Hepatocyte (in vitro differentiated cells): ENCODE data around the gene SUPV3L1.

ENCODE experiments used
- EZH2 ChIP-seq: fragments of 200-600 bp; sonication (generic); IDR thresholded peaks from 2 replicates; pipeline ENCODE4 v1.6.1; 2016; ENCODE audit warnings: antibody characterized with exemption, mild to moderate bottlenecking, borderline replicate concordance
- EZH2phosphoT487 ChIP-seq: fragments of 200-600 bp; sonication (generic); IDR thresholded peaks from one replicate; pipeline ENCODE4 v1.6.1; 2018; ENCODE audit warnings: antibody characterized with exemption, mild to moderate bottlenecking, low read depth, moderate library complexity; ENCODE audit not compliant: unreplicated experiment, severe bottlenecking
- TF ChIP-seq, protein P1 (sequence below): fragments of 200-600 bp; sonication (generic); IDR thresholded peaks from 2 replicates; pipeline ENCODE4 v1.5.1; 2016; ENCODE audit warnings: antibody characterized with exemption, mild to moderate bottlenecking; ENCODE audit not compliant: poor library complexity

DNA sequence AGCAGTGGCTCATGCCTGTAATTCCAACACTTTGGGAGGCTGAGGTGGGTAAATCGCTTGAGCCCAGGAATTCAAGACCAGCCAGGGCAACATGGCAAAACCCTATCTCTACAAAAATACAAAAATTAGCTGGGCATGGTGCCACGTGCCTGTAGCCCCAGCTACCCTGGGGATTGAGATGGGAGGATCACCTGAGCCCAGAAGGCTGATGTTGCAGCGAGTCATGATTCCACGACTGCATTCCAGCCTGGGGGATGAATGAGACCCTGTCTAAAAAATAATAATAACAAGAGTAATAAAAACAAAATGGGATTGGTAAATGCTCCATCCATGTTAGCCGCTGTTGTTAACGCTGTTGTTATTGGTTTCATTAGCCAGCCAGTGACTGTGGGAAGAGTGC, 38.8 kb downstream of the SUPV3L1 start:
- TF ChIP-seq, protein P1, sequence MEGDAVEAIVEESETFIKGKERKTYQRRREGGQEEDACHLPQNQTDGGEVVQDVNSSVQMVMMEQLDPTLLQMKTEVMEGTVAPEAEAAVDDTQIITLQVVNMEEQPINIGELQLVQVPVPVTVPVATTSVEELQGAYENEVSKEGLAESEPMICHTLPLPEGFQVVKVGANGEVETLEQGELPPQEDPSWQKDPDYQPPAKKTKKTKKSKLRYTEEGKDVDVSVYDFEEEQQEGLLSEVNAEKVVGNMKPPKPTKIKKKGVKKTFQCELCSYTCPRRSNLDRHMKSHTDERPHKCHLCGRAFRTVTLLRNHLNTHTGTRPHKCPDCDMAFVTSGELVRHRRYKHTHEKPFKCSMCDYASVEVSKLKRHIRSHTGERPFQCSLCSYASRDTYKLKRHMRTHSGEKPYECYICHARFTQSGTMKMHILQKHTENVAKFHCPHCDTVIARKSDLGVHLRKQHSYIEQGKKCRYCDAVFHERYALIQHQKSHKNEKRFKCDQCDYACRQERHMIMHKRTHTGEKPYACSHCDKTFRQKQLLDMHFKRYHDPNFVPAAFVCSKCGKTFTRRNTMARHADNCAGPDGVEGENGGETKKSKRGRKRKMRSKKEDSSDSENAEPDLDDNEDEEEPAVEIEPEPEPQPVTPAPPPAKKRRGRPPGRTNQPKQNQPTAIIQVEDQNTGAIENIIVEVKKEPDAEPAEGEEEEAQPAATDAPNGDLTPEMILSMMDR, result no peak
- TF ChIP-seq EZH2 (no peak), EZH2phosphoT487 (no peak)
